Parathyroid adenoma (tissue), 2 donors: ENCODE measurements around the gene LRG1.

Source experiments
- H2AFZ ChIP-seq: fragments of 300-600 bp; sonication (generic); one replicate; pipeline ENCODE4 v1.7.0; 2017; ENCODE audit warnings: antibody characterized with exemption, mild to moderate bottlenecking
- H3K27ac ChIP-seq: fragments of 300-600 bp; sonication (generic); one replicate; pipeline ENCODE4 v1.7.0; 2017
- H3K27me3 ChIP-seq: fragments of 300-600 bp; sonication (generic); one replicate; pipeline ENCODE4 v1.7.0; 2017; ENCODE audit warnings: low read length; ENCODE audit not compliant: control insufficient read depth, insufficient read depth
- H3K36me3 ChIP-seq: fragments of 300-600 bp; sonication (generic); one replicate; pipeline ENCODE4 v1.7.0; 2017; ENCODE audit warnings: low read length; ENCODE audit not compliant: control insufficient read depth, insufficient read depth
- H3K4me1 ChIP-seq: fragments of 300-600 bp; sonication (generic); one replicate; pipeline ENCODE4 v1.7.0; 2017; ENCODE audit warnings: control low read depth
- H3K4me2 ChIP-seq: fragments of 300-600 bp; sonication (generic); one replicate; pipeline ENCODE4 v1.7.0; 2017; ENCODE audit warnings: low read length
- H3K4me3 ChIP-seq: fragments of 300-600 bp; sonication (generic); one replicate; pipeline ENCODE4 v1.7.0; 2017; ENCODE audit warnings: low read depth, low read length
- H3K79me2 ChIP-seq: fragments of 300-600 bp; sonication (generic); one replicate; pipeline ENCODE4 v1.7.0; 2017; ENCODE audit warnings: control low read depth
- H3K9ac ChIP-seq: fragments of 300-600 bp; sonication (generic); one replicate; pipeline ENCODE4 v1.7.0; 2017; ENCODE audit warnings: mild to moderate bottlenecking
- H3K9me3 ChIP-seq: fragments of 300-600 bp; sonication (generic); one replicate; pipeline ENCODE4 v1.7.0; 2017; ENCODE audit warnings: low read length; ENCODE audit not compliant: control insufficient read depth
- CTCF ChIP-seq: fragments of 300-600 bp; sonication (generic); IDR thresholded peaks from one replicate; pipeline ENCODE4 v1.7.0; 2017; ENCODE audit warnings: antibody characterized with exemption, mild to moderate bottlenecking
- donor health status: primary hyperparathyroidism.

Gene LRG1

GRCh38 chr19:4515732-4516131 lies 24.1 kb downstream of the LRG1 start:
- Histone ChIP-seq H3K9ac (no peak overlapping the region), H3K4me2 (no peak overlapping the region), H3K4me3 (no peak overlapping the region), H3K4me1 (no peaks in the 10 kb centered on the region), H3K79me2 (no peaks in the 10 kb centered on the region), H2AFZ (no peak overlapping the region), H3K27me3 (no peaks in the 10 kb centered on the region), H3K36me3 (no peaks in the 10 kb centered on the region), H3K9me3 (no peaks in the 10 kb centered on the region), H3K27ac (no peak overlapping the region)
- TF ChIP-seq CTCF, result no peak

GRCh38 chr19:4513248-4513647 lies 26.6 kb downstream of the LRG1 start:
- H3K27ac ChIP-seq, result no peak overlapping the region
- H3K79me2 ChIP-seq, result no peaks in the 10 kb centered on the region
- no peak overlapping the region for H2AFZ ChIP-seq
- H3K27me3 ChIP-seq, result no peaks in the 10 kb centered on the region
- no peaks in the 10 kb centered on the region for H3K4me1 ChIP-seq
- no peak overlapping the region for H3K9ac ChIP-seq
- no peaks in the 10 kb centered on the region for H3K9me3 ChIP-seq
- H3K36me3 ChIP-seq, result no peaks in the 10 kb centered on the region
- no peak overlapping the region for H3K4me2 ChIP-seq
- no peak for TF ChIP-seq CTCF
- no peak overlapping the region for H3K4me3 ChIP-seq

GRCh38 chr19:4512070-4512469 lies 27.8 kb downstream of the LRG1 start:
- Histone ChIP-seq H3K4me3 (no peak overlapping the region), H3K27ac (no peak overlapping the region), H3K4me1 (no peaks in the 10 kb centered on the region), H3K4me2 (no peak overlapping the region), H3K27me3 (no peaks in the 10 kb centered on the region), H3K9ac (no peak overlapping the region), H3K79me2 (no peaks in the 10 kb centered on the region), H3K36me3 (no peaks in the 10 kb centered on the region), H2AFZ (no peak overlapping the region), H3K9me3 (no peaks in the 10 kb centered on the region)
- TF ChIP-seq CTCF, result no peak

- Histone ChIP-seq H2AFZ (no peak overlapping the region), H3K4me1 (no peaks in the 10 kb centered on the region), H3K36me3 (no peaks in the 10 kb centered on the region), H3K27me3 (no peaks in the 10 kb centered on the region), H3K4me3 (no peak overlapping the region), H3K9me3 (no peaks in the 10 kb centered on the region), H3K27ac (no peak overlapping the region), H3K9ac (no peak overlapping the region), H3K79me2 (no peaks in the 10 kb centered on the region), H3K4me2 (no peak overlapping the region)
- TF ChIP-seq CTCF, result no peak
Measured at GRCh38 chr19:4511300-4512054, 28.4 kb downstream of the LRG1 start.
